RWPE1 (cell line): ENCODE data around the gene AVPR1B.

Experiments
- CTCF ChIA-PET: fragments of 350-600 bp; sonication (Branson Sonifier 250); formaldehyde crosslinking; extraction: SDS; loops from one replicate; lab custom pipeline; 2021; lab: Yijun Ruan, JAX
- POLR2A ChIA-PET: fragments of 400-600 bp; formaldehyde crosslinking; extraction: SDS; loops from one replicate; lab custom pipeline; 2020; ENCODE audit warnings: antibody characterized with exemption; ENCODE audit not compliant: low non-redundant PET; lab: Yijun Ruan, JAX
- DNase-seq: peaks from one replicate; pipeline ENCODE4 v3.0.0; 2012; ENCODE audit warnings: low spot score
- H3K27ac ChIP-seq: fragments of 450-650 bp; 2 replicates; pipeline ENCODE4 v1.5.1; 2017
- TF ChIP-seq, protein P1 (sequence below): fragments of 450-650 bp; conservative IDR thresholded peaks from 2 replicates; pipeline ENCODE4 v1.5.1; 2017; ENCODE audit warnings: low read depth, mild to moderate bottlenecking

AVPR1B gene

GRCh38 chr1:206103979-206104378 lies 13.2 kb downstream of the AVPR1B start:
- DNase-seq = no peak
- ChIA-PET CTCF (interaction anchor here (0.6 to 2.4 kb wide), 3 partner anchors 101 to 414 kb away, joined by 4 to 11 read pairs (median 5); partner anchors contain the start of gene RAB7B), POLR2A (no interaction called here)
- no peak overlapping the region for H3K27ac ChIP-seq
- TF ChIP-seq, protein P1, sequence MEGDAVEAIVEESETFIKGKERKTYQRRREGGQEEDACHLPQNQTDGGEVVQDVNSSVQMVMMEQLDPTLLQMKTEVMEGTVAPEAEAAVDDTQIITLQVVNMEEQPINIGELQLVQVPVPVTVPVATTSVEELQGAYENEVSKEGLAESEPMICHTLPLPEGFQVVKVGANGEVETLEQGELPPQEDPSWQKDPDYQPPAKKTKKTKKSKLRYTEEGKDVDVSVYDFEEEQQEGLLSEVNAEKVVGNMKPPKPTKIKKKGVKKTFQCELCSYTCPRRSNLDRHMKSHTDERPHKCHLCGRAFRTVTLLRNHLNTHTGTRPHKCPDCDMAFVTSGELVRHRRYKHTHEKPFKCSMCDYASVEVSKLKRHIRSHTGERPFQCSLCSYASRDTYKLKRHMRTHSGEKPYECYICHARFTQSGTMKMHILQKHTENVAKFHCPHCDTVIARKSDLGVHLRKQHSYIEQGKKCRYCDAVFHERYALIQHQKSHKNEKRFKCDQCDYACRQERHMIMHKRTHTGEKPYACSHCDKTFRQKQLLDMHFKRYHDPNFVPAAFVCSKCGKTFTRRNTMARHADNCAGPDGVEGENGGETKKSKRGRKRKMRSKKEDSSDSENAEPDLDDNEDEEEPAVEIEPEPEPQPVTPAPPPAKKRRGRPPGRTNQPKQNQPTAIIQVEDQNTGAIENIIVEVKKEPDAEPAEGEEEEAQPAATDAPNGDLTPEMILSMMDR = no peak

DNA sequence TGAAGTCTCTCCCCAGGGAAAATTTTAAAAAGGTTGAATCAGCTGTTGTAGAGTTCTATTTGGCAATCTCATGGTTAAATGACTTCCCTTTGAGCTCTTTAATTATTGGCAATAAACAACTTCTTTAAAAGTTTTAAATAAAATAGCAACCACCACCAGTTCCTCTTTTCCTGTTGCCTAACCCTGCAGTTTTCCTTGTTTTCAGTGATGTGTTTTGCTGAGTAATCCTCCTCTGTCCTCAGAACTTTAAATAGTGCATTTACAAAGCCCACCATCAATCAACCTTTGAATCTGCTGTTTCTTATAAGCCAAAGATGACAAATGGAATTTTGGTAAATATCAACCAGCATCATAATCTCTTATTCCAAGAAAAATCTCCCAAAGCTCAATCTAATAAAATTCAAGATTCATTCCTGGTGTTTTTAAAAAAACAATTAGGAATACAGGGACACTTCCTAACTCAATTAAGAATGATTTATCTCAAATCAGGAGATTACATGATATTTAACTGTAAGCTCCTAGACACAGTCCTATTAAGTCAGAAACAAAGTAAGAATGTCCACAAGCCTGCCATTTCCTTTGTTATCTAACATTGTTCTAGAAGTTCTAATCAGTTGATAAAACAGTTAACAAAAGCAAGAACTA lies 14.8 kb downstream of the AVPR1B start:
- TF ChIP-seq, protein P1 = no peak
- no peak overlapping the region for H3K27ac ChIP-seq
- ChIA-PET POLR2A (interaction anchor here (0.7 kb wide), 1 partner anchor 100 kb away, joined by 9 read pairs; no protein-coding TSS in a partner anchor), CTCF (interaction anchor here (1.7 to 2.4 kb wide), 2 partner anchors 125 to 184 kb away, joined by 5 to 11 read pairs; no protein-coding TSS in a partner anchor)
- DNase-seq = no peak

DNA sequence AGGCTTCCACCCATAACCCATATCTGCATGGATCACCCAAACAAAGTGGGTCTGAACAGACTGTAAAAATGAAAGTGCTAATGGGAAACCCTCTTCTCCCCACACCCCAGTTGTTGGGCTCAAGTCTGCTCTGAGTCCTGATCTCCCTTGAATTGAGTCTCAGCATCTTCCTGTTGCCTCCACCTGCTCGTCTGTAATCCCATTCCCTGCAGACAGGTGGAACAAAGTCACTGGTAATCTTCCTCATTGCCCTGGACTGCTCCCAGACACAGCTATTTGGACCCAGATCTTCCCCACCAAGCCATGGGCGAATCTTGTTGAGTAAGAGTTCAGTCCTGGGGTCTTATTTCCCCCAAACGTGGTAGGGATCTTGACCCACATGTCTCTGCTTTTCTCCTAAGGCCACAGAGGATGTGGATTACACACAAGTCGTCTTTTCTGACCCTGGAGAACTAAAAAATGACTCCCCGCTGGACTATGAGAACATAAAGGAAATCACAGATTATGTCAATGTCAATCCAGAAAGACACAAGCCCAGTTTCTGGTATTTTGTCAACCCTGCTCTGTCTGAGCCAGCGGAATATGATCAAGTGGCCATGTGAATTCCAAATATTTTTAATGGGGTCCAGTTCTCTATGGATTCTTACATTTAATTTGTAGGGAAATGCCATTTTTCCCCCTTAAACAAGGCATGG lies 15.7 kb downstream of the AVPR1B start:
- no peak for DNase-seq
- no peak overlapping the region for H3K27ac ChIP-seq
- CTCF ChIA-PET = interaction anchor here (0.7 to 2.4 kb wide), 4 partner anchors 73 to 124 kb away, joined by 3 to 11 read pairs (median 4); no protein-coding TSS in a partner anchor
- POLR2A ChIA-PET = no interaction called here
- TF ChIP-seq, protein P1 = no peak

DNA sequence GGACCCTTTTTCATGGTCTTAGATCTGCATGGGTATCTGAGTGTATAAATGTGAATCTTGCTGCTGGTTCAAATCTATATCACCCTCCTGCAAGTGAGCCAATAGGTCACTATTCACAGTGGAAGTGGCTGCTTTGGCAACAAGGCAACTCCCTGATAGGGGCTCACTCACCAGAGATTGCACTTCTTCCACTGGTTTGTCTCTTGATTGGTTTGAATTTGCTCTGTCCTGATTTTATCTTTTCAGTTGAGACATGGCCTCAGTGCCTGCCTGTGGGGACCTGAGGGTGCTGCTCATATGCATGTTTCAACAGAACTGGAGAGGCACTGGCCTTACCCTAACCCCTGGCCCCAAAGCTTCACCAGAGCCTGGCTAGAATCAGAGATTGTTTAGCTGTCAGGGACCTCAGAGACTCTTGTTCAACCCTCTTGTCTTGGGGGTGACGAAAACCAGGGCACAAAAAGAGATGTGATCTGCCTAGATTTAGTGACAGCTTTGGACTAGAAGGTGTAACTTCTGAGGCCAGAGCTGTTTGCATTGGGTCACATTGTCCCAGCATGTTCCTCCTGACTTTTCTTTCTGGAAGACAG lies 16.9 kb downstream of the AVPR1B start:
- ChIA-PET CTCF (interaction anchor here (1.0 kb wide), 2 partner anchors 71 to 107 kb away, joined by 5 to 6 read pairs; no protein-coding TSS in a partner anchor), POLR2A (no interaction called here)
- no peak for DNase-seq
- no peak overlapping the region for H3K27ac ChIP-seq
- TF ChIP-seq, protein P1 = no peak

GRCh38 chr1:206098242-206098919 lies 18.8 kb downstream of the AVPR1B start:
- CTCF ChIA-PET = interaction anchor here (1.3 to 2.4 kb wide), 3 partner anchors 8 to 307 kb away, joined by 3 to 16 read pairs (median 6); no protein-coding TSS in a partner anchor
- H3K27ac ChIP-seq = no peak overlapping the region
- TF ChIP-seq, protein P1 = no peak
- POLR2A ChIA-PET = no interaction called here
- no peak for DNase-seq

DNA sequence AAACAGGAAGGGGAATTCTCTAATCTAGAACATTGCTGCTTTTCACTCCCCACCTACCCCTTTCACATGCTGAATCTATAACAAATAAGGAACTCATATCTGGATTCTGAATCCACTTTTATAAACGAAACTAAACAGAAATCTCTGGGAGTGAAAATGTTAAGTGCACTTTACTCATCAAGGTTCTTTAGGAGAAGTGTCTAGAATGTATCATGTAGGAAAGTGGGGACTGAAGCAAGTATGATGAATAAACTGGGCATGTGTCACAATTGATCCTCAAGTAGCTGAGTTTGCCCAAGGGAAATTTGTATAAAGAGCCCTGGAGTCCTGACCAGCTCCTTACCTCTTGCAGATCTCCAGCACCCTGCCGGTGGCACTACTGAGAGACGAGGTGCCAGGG lies 19.8 kb downstream of the AVPR1B start:
- TF ChIP-seq, protein P1 = no peak

More for the DNA sequence above, 19.8 kb downstream of the AVPR1B start:
- ChIA-PET POLR2A (no interaction called here), CTCF (interaction anchor here (1.3 to 2.4 kb wide), 3 partner anchors 9 to 306 kb away, joined by 3 to 16 read pairs (median 6); no protein-coding TSS in a partner anchor)
- H3K27ac ChIP-seq = no peak overlapping the region
- DNase-seq = no peak
